K562 (cell line): ENCODE data around the gene SECISBP2. TPM values are rescaled to one million over a fixed set of nuclear protein-coding genes. Genes with fewer than 3 reads are reported as not detected.
A peak's percentile ranks its signal among the peaks of the same experiment; 100 is the strongest.

ENCODE experiments used
- BRD4 ChIP-seq: fragments of 200-600 bp; sonication (generic); IDR thresholded peaks from 2 replicates; pipeline ENCODE4 v1.6.1; 2017; ENCODE audit warnings: inconsistent platforms
- CBFA2T2 ChIP-seq: fragments of 450-650 bp; conservative IDR thresholded peaks from 2 replicates; pipeline ENCODE4 v1.6.1; 2017; ENCODE audit warnings: mild to moderate bottlenecking
- ELF1 ChIP-seq: fragments of 200-800 bp; sonication (Bioruptor generic); IDR thresholded peaks from 2 replicates; pipeline ENCODE4 v1.6.1; 2016; ENCODE audit warnings: missing genetic modification characterization, missing compliant biosample characterization
- ELF4 ChIP-seq: fragments of 450-650 bp; formaldehyde crosslinking; IDR thresholded peaks from 2 replicates; pipeline ENCODE4 v1.4.0; 2022; ENCODE audit warnings: missing genetic modification characterization
- FIP1L1 ChIP-seq: fragments of 200-400 bp; formaldehyde crosslinking; IDR thresholded peaks from 2 replicates; pipeline ENCODE4 v1.6.1; 2018; ENCODE audit warnings: mild to moderate bottlenecking, low read depth, low read length; ENCODE audit not compliant: poor library complexity, severe bottlenecking
- FOXJ2 ChIP-seq: fragments of 200-800 bp; sonication (Bioruptor generic); IDR thresholded peaks from 2 replicates; pipeline ENCODE4 v1.6.1; 2016; ENCODE audit warnings: missing genetic modification characterization, missing compliant biosample characterization
- HDAC8 ChIP-seq: fragments of 450-650 bp; IDR thresholded peaks from 2 replicates; pipeline ENCODE4 v1.6.1; 2016; ENCODE audit warnings: mild to moderate bottlenecking, missing genetic modification characterization, moderate library complexity, missing compliant biosample characterization
- JUND ChIP-seq, 2 experiments: IDR thresholded peaks; 2 replicates in 1 of 2; 3 replicates in 1 of 2; pipeline ENCODE4 v1.6.1; 2011; ENCODE audit warnings: borderline replicate concordance in 2 of 2, low read depth in 2 of 2, low read length in 2 of 2, improper control_type of control experiment in 1 of 2, missing biosample characterization in 1 of 2, missing genetic modification characterization in 1 of 2, missing genetic modification reagents in 1 of 2
- MAFK ChIP-seq: IDR thresholded peaks from 2 replicates; pipeline ENCODE4 v1.6.1; 2011; ENCODE audit warnings: low read length, improper control_type of control experiment
- NR2C2 ChIP-seq, 2 experiments: fragments of 200-800 bp in 1 of 2; sonication (Bioruptor generic) in 1 of 2; sonication (generic) in 1 of 2; formaldehyde crosslinking in 1 of 2; IDR thresholded peaks; 2 replicates each; pipeline versions ENCODE4 v1.6.1 to v1.8.0; 2016 to 2022; ENCODE audit warnings: mild to moderate bottlenecking in 1 of 2, missing compliant biosample characterization in 1 of 2, missing genetic modification characterization in 1 of 2, missing genetic modification reagents in 1 of 2
- RBM34 ChIP-seq: fragments of 200-400 bp; formaldehyde crosslinking; IDR thresholded peaks from 2 replicates; pipeline ENCODE4 v1.6.1; 2018; ENCODE audit warnings: low read length, borderline replicate concordance; ENCODE audit not compliant: insufficient read depth
- SAP30 ChIP-seq: fragments of 200-600 bp; sonication (generic); IDR thresholded peaks from 2 replicates; pipeline ENCODE4 v1.6.1; 2012; ENCODE audit warnings: borderline replicate concordance, low read depth, mild to moderate bottlenecking, moderate library complexity, low read length, control low read depth, inconsistent platforms; ENCODE audit not compliant: insufficient read depth, poor library complexity, severe bottlenecking
- SIX5 ChIP-seq, 2 experiments: IDR thresholded peaks; 2 replicates each; pipeline ENCODE4 v1.6.1; 2011; ENCODE audit warnings: low read length in 2 of 2, borderline replicate concordance in 1 of 2, low read depth in 1 of 2, mild to moderate bottlenecking in 1 of 2, moderate library complexity in 1 of 2; ENCODE audit not compliant: insufficient read depth in 1 of 2
- WHSC1 ChIP-seq: IDR thresholded peaks from one replicate; pipeline ENCODE4 v1.6.1; 2012; ENCODE audit warnings: low read length, control low read depth, inconsistent platforms
- ZFP30 ChIP-seq: fragments of 250-450 bp; sonication (Bioruptor Pico); IDR thresholded peaks from 2 replicates; pipeline ENCODE4 v1.8.0; 2022; ENCODE audit warnings: moderate library complexity, mild to moderate bottlenecking, inconsistent platforms, borderline replicate concordance
- ZNF551 ChIP-seq: fragments of 250-450 bp; sonication (Bioruptor Pico); IDR thresholded peaks from 2 replicates; pipeline ENCODE4 v1.5.0; 2021; ENCODE audit warnings: mild to moderate bottlenecking, moderate library complexity
- ZNF584 ChIP-seq: fragments of 200-800 bp; sonication (Bioruptor generic); IDR thresholded peaks from 2 replicates; pipeline ENCODE4 v1.6.1; 2016; ENCODE audit warnings: low read depth, mild to moderate bottlenecking, missing genetic modification characterization, missing compliant biosample characterization
- polyA plus RNA-seq, 8 experiments: library from polyadenylated mRNA; depleted of rRNA in 4 of 8; stranded (reverse) in 5 of 8; unstranded in 3 of 8; fragments of >200 nt; fragmentation: Nextera tagmentation in 2 of 8; fragmentation: Illumina TruSeq in 1 of 8; extraction: Ambion mirVana in 2 of 8; extraction: Trizol in 1 of 8; gene quantifications; 2 replicates each; pipeline versions ENCODE4 v1.2.1 to v1.2.3, GENCODE V29; 2011 to 2014; ENCODE audit warnings: inconsistent platforms in 1 of 8, missing spikeins in 1 of 8
- total RNA-seq, 7 experiments: library from RNA; depleted of rRNA in 6 of 7; stranded (reverse); fragments of >200 nt in 6 of 7; fragmentation: Illumina TruSeq in 2 of 7; extraction: Trizol in 2 of 7; gene quantifications; 2 replicates each; pipeline versions ENCODE4 v1.2.1 to v1.2.3, GENCODE V29; 2011 to 2021; ENCODE audit warnings: low replicate concordance in 1 of 7
- TF ChIP-seq, protein P1 (sequence below): IDR thresholded peaks from 2 replicates; pipeline ENCODE4 v1.6.1; 2014; ENCODE audit warnings: antibody characterized with exemption
- TF ChIP-seq, protein P2 (sequence below): IDR thresholded peaks from 2 replicates; pipeline ENCODE4 v1.6.1; 2012; ENCODE audit warnings: low read depth, low read length, improper control_type of control experiment, borderline replicate concordance

The SECISBP2 gene
- total and polyA plus RNA-seq, 9 of the 15 experiments (the other 6 are each of a cell fraction or from before 2014, with no cell fraction given): 3.2 to 41.6 (median 26.1) TPM

DNA sequence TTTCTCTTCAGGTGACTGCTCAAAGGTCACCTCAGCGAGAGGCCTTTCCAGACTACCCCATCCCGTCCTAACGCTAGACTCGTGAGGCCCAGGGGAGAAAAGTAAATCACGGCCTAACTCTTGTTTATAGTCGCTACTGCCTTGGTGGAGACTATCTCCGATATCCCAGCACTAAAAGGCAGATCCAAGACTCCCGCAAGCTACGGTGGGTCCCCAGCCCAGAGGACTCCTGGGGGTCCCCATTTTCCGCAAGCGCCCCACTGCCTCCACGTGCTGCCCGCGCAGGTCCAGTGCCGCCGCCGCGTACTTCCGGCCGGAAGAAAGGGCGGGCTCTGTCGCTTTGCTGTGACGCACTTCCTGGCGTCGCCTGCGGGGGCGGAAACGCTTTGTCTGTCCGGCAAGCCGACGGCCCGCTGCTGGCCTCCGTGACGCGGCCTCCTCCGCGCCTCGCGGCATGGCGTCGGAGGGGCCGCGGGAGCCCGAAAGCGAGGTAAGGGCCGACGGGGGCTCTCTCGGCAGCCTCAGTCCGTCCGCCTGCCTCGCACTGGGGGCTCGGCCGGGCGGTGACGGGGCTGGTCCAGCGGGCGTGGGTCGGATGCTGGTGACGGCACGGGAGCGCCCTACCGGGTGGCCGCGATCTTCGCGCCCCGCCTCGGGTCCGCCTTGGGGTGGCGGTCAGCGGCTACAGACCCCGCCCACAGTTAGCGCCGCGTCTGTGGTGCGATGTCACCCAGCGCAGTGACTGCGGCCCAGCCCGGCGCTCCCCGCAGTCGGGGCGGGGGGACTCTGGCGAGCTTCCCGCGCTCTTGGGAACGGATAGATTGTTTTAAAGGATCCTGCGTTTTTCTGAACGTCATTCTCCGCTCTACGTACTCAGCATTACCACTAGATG lies at the start of gene SECISBP2 (continued):
- TF ChIP-seq ZNF551 (CRISPR knock-in tag): no peak
- no peak for TF ChIP-seq HDAC8 (tag)
- TF ChIP-seq CBFA2T2: no peak
- TF ChIP-seq BRD4: 0 out of 2 replicates have a peak, but pooled peaks have one; percentile 60
- peak; percentile 97 for TF ChIP-seq FIP1L1
- no peak for TF ChIP-seq MAFK
- TF ChIP-seq ZFP30 (CRISPR knock-in tag): no peak
- peak; percentile 95 for TF ChIP-seq ELF1
- TF ChIP-seq, protein P1, sequence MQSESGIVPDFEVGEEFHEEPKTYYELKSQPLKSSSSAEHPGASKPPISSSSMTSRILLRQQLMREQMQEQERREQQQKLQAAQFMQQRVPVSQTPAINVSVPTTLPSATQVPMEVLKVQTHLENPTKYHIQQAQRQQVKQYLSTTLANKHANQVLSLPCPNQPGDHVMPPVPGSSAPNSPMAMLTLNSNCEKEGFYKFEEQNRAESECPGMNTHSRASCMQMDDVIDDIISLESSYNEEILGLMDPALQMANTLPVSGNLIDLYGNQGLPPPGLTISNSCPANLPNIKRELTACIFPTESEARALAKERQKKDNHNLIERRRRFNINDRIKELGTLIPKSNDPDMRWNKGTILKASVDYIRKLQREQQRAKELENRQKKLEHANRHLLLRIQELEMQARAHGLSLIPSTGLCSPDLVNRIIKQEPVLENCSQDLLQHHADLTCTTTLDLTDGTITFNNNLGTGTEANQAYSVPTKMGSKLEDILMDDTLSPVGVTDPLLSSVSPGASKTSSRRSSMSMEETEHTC: no peak
- TF ChIP-seq SIX5 (IDR thresholded peaks at IDR 0.05; ENCODE audit: borderline replicate concordance in 1 of 2, insufficient read depth in 1 of 2, low read depth in 1 of 2, low read length in 2 of 2): peak; percentile 27 to 36; a peak in 1 of 4 replicates
- peak; percentile 56; the same call in 1 of the 2 replicates for TF ChIP-seq JUND (IDR thresholded peaks at IDR 0.05; ENCODE audit: borderline replicate concordance, low read depth, low read length)
- TF ChIP-seq JUND (tag; IDR thresholded peaks at IDR 0.05; ENCODE audit: borderline replicate concordance, low read depth, low read length): 0 out of 3 replicates have a peak, but pooled peaks have one; percentile 45
- TF ChIP-seq WHSC1: no peak
- TF ChIP-seq, protein P2, sequence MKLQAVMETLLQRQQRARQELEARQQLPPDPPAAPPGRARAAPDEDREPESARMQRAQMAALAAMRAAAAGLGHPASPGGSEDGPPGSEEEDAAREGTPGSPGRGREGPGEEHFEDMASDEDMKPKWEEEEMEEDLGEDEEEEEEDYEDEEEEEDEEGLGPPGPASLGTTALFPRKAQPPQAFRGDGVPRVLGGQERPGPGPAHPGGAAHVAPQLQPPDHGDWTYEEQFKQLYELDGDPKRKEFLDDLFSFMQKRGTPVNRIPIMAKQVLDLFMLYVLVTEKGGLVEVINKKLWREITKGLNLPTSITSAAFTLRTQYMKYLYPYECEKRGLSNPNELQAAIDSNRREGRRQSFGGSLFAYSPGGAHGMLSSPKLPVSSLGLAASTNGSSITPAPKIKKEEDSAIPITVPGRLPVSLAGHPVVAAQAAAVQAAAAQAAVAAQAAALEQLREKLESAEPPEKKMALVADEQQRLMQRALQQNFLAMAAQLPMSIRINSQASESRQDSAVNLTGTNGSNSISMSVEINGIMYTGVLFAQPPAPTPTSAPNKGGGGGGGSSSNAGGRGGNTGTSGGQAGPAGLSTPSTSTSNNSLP: no peak
- TF ChIP-seq RBM34: no peak
- peak; percentile 96 for TF ChIP-seq SAP30
- no peak for TF ChIP-seq NR2C2 (CRISPR knock-in tag; IDR thresholded peaks at IDR 0.05)
- peak; percentile 76 for TF ChIP-seq NR2C2 (tag; IDR thresholded peaks at IDR 0.05)
- no peak for TF ChIP-seq ZNF584 (CRISPR knock-in tag)
- TF ChIP-seq FOXJ2 (tag): no peak
- no peak for TF ChIP-seq ELF4 (CRISPR knock-in tag)
